SK-N-SH (cell line): ENCODE data around the gene ELMO2. TPM values are rescaled to one million over a fixed set of nuclear protein-coding genes. Genes with fewer than 3 reads are reported as not detected.

Experiments
- CTCF ChIA-PET: fragments of 300-600, 350-600 bp; formaldehyde crosslinking; extraction: SDS; loops from one replicate; lab custom pipeline; 2021; lab: Yijun Ruan, JAX
- POLR2A ChIA-PET: fragments of 350-600 bp; sonication (Branson Sonifier 250); formaldehyde crosslinking; extraction: SDS; loops from one replicate; lab custom pipeline; 2020; ENCODE audit warnings: antibody characterized with exemption, inconsistent platforms; lab: Yijun Ruan, JAX
- DNase-seq: peaks from one replicate; pipeline ENCODE4 v3.0.0; 2012
- H2AFZ ChIP-seq: fragments of 200-600 bp; sonication (generic); 2 replicates; pipeline ENCODE4 v1.8.1; 2016; ENCODE audit warnings: antibody characterized with exemption, mild to moderate bottlenecking, low read depth
- H3F3A ChIP-seq: fragments of 200-600 bp; sonication (generic); replicated peaks from 2 replicates; pipeline ENCODE3; 2016; ENCODE audit warnings: antibody characterized with exemption, mild to moderate bottlenecking; ENCODE audit not compliant: insufficient read depth
- H3K27ac ChIP-seq, 2 experiments: fragments of 200-500 bp in 1 of 2; fragments of 200-600 bp in 1 of 2; sonication (Bioruptor generic) in 1 of 2; sonication (generic), shearing (Covaris generic) in 1 of 2; 2 replicates each; pipeline versions ENCODE4 v1.5.1 to v1.6.1; 2014 to 2016; ENCODE audit warnings: low read depth in 2 of 2, inconsistent platforms in 1 of 2, low read length in 1 of 2, mild to moderate bottlenecking in 1 of 2, mixed read lengths in 1 of 2
- H3K27me3 ChIP-seq: fragments of 200-600 bp; sonication (generic), shearing (Covaris generic); 2 replicates; pipeline ENCODE4 v1.6.1; 2016; ENCODE audit warnings: mixed run types; ENCODE audit not compliant: insufficient read depth
- H3K36me3 ChIP-seq, 2 experiments: fragments of 200-500 bp in 1 of 2; fragments of 200-600 bp in 1 of 2; sonication (Bioruptor generic) in 1 of 2; sonication (generic) in 1 of 2; replicated peaks in 1 of 2; 2 replicates each; pipeline versions ENCODE3 to v1.5.1; 2014 to 2016; ENCODE audit warnings: low read length in 1 of 2, mild to moderate bottlenecking in 1 of 2; ENCODE audit not compliant: insufficient read depth in 2 of 2, control insufficient read depth in 1 of 2
- H3K4me1 ChIP-seq, 2 experiments: fragments of 200-500 bp in 1 of 2; fragments of 200-600 bp in 1 of 2; sonication (Bioruptor generic) in 1 of 2; sonication (generic), shearing (Covaris generic) in 1 of 2; 2 replicates each; pipeline versions ENCODE4 v1.5.1 to v1.6.1; 2014 to 2016; ENCODE audit warnings: low read depth in 1 of 2, low read length in 1 of 2, mixed run types in 1 of 2; ENCODE audit not compliant: insufficient read depth in 2 of 2, control insufficient read depth in 1 of 2
- H3K4me2 ChIP-seq: fragments of 200-600 bp; sonication (generic), shearing (Covaris generic); 2 replicates; pipeline ENCODE4 v1.6.1; 2017; ENCODE audit warnings: mixed run types
- H3K4me3 ChIP-seq, 2 experiments: fragments of 200-500 bp in 1 of 2; fragments of 200-600 bp in 1 of 2; sonication (Bioruptor generic) in 1 of 2; sonication (generic), shearing (Covaris generic) in 1 of 2; 2 replicates each; pipeline versions ENCODE4 v1.5.1 to v1.8.1; 2014 to 2016; ENCODE audit warnings: low read depth in 2 of 2, inconsistent platforms in 1 of 2, low read length in 1 of 2, mild to moderate bottlenecking in 1 of 2, mixed read lengths in 1 of 2, moderate library complexity in 1 of 2
- H3K79me2 ChIP-seq: fragments of 200-600 bp; sonication (generic); 2 replicates; pipeline ENCODE4 v1.8.1; 2017; ENCODE audit warnings: mild to moderate bottlenecking; ENCODE audit not compliant: insufficient read depth
- H3K9ac ChIP-seq: fragments of 200-600 bp; sonication (generic); 2 replicates; pipeline ENCODE4 v1.6.1; 2017; ENCODE audit warnings: mixed run types
- H3K9me2 ChIP-seq: fragments of 200-600 bp; sonication (generic); 2 replicates; pipeline ENCODE4 v1.6.1; 2017; ENCODE audit warnings: mixed run types
- H3K9me3 ChIP-seq: fragments of 200-600 bp; sonication (generic); 2 replicates; pipeline ENCODE4 v1.6.1; 2017; ENCODE audit warnings: mixed run types, mild to moderate bottlenecking, moderate library complexity
- H4K20me1 ChIP-seq: fragments of 200-600 bp; sonication (generic); 2 replicates; pipeline ENCODE4 v1.6.1; 2017; ENCODE audit warnings: mild to moderate bottlenecking, mixed run types; ENCODE audit not compliant: insufficient read depth
- ELF1 ChIP-seq: IDR thresholded peaks from 2 replicates; pipeline ENCODE4 v1.4.0; 2012
- EP300 ChIP-seq, 2 experiments: IDR thresholded peaks; 2 replicates each; pipeline versions ENCODE4 v1.4.0 to v1.6.1; 2012; ENCODE audit warnings: borderline replicate concordance in 1 of 2, low read depth in 1 of 2, low read length in 1 of 2
- EZH2phosphoT487 ChIP-seq: fragments of 200-600 bp; sonication (generic); IDR thresholded peaks from 2 replicates; pipeline ENCODE4 v1.6.1; 2017; ENCODE audit warnings: low read depth, mixed run types, mild to moderate bottlenecking, antibody characterized with exemption, moderate library complexity, borderline replicate concordance
- MAX ChIP-seq: IDR thresholded peaks from 2 replicates; pipeline ENCODE4 v1.4.0; 2012; ENCODE audit warnings: low read depth
- RAD21 ChIP-seq: IDR thresholded peaks from 2 replicates; pipeline ENCODE4 v1.6.1; 2012; ENCODE audit warnings: mild to moderate bottlenecking, low read length
- TEAD4 ChIP-seq: IDR thresholded peaks from 2 replicates; pipeline ENCODE4 v1.4.0; 2012; ENCODE audit warnings: mild to moderate bottlenecking, borderline replicate concordance; ENCODE audit not compliant: insufficient read depth
- USF1 ChIP-seq: IDR thresholded peaks from 2 replicates; pipeline ENCODE4 v1.4.0; 2012; ENCODE audit warnings: low read depth, borderline replicate concordance
- YY1 ChIP-seq: IDR thresholded peaks from 2 replicates; pipeline ENCODE4 v1.4.0; 2012; ENCODE audit warnings: low read depth, mild to moderate bottlenecking
- WGBS: methylation state at CpG from one replicate; pipeline ENCODE4 v1.1.6; 2017; ENCODE audit warnings: low lambda C conversion rate; 5-methylcytosine and 5-hydroxymethylcytosine counted together
- polyA plus RNA-seq, 3 experiments: library from polyadenylated mRNA; depleted of rRNA; stranded (reverse); fragments of >200 nt; gene quantifications; 2 replicates each; pipeline ENCODE4 v1.2.3, GENCODE V29; 2012
- TF ChIP-seq, protein P1 (sequence below): IDR thresholded peaks from 2 replicates; pipeline ENCODE4 v1.6.1; 2012; ENCODE audit warnings: mild to moderate bottlenecking, low read depth, low read length, moderate library complexity

The ELMO2 gene
- polyA plus RNA-seq, 1 of the 3 experiments (the other 2 are of a cell fraction) = 32.1 TPM

- Histone ChIP-seq H3K27me3 (no peaks in the 10 kb centered on the region; the same call in 1 of the 2 replicates), H3F3A (no peaks in the 10 kb centered on the region), H3K9ac (no peak overlapping the region), H3K36me3 (no peaks in the 10 kb centered on the region), H3K9me2 (no peaks in the 10 kb centered on the region), H3K4me2 (no peak overlapping the region), H3K79me2 (no peaks in the 10 kb centered on the region), H3K9me3 (no peaks in the 10 kb centered on the region), H2AFZ (no peak overlapping the region), H3K27ac (no peak overlapping the region), H4K20me1 (no peaks in the 10 kb centered on the region), H3K4me1 (no peaks in the 10 kb centered on the region), H3K4me3 (no peak overlapping the region)
- 24% methylated on average over 2 of the region's 2 CpGs for WGBS
- CTCF ChIA-PET = interaction anchor here (1.1 kb wide), 1 partner anchor 288 kb away, joined by 3 read pairs; no protein-coding TSS in a partner anchor
- POLR2A ChIA-PET = interaction anchor here (0.6 kb wide), 1 partner anchor 421 kb away, joined by 7 read pairs; no protein-coding TSS in a partner anchor
- no peak for DNase-seq
- TF ChIP-seq ELF1 (no peak), USF1 (no peak), EP300 (IDR thresholded peaks at IDR 0.05; ENCODE audit: borderline replicate concordance in 1 of 2, low read depth in 1 of 2, low read length in 1 of 2) (no peak), TEAD4 (no peak)
Observed at GRCh38 chr20:46416839-46417238, 10.4 kb upstream of the ELMO2 start.

- Histone ChIP-seq H3K9me2 (no peaks in the 10 kb centered on the region), H3K9me3 (no peaks in the 10 kb centered on the region), H3K79me2 (no peaks in the 10 kb centered on the region), H3K9ac (no peak overlapping the region), H4K20me1 (no peaks in the 10 kb centered on the region), H3K36me3 (no peaks in the 10 kb centered on the region), H2AFZ (no peak overlapping the region), H3K4me2 (no peak overlapping the region), H3F3A (no peaks in the 10 kb centered on the region), H3K4me1 (no peaks in the 10 kb centered on the region), H3K27ac (no peak overlapping the region), H3K27me3 (no peaks in the 10 kb centered on the region), H3K4me3 (no peak overlapping the region)
- POLR2A ChIA-PET = interaction anchor here (0.6 kb wide), 1 partner anchor 420 kb away, joined by 7 read pairs; no protein-coding TSS in a partner anchor
- CTCF ChIA-PET = interaction anchor here (1.1 kb wide), 1 partner anchor 288 kb away, joined by 3 read pairs; no protein-coding TSS in a partner anchor
- WGBS = 50% methylated on average over 3 of the region's 3 CpGs
- DNase-seq = no peak
- TF ChIP-seq MAX = no peak
- no peak for TF ChIP-seq EZH2phosphoT487
- TF ChIP-seq, protein P1, sequence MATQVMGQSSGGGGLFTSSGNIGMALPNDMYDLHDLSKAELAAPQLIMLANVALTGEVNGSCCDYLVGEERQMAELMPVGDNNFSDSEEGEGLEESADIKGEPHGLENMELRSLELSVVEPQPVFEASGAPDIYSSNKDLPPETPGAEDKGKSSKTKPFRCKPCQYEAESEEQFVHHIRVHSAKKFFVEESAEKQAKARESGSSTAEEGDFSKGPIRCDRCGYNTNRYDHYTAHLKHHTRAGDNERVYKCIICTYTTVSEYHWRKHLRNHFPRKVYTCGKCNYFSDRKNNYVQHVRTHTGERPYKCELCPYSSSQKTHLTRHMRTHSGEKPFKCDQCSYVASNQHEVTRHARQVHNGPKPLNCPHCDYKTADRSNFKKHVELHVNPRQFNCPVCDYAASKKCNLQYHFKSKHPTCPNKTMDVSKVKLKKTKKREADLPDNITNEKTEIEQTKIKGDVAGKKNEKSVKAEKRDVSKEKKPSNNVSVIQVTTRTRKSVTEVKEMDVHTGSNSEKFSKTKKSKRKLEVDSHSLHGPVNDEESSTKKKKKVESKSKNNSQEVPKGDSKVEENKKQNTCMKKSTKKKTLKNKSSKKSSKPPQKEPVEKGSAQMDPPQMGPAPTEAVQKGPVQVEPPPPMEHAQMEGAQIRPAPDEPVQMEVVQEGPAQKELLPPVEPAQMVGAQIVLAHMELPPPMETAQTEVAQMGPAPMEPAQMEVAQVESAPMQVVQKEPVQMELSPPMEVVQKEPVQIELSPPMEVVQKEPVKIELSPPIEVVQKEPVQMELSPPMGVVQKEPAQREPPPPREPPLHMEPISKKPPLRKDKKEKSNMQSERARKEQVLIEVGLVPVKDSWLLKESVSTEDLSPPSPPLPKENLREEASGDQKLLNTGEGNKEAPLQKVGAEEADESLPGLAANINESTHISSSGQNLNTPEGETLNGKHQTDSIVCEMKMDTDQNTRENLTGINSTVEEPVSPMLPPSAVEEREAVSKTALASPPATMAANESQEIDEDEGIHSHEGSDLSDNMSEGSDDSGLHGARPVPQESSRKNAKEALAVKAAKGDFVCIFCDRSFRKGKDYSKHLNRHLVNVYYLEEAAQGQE = no peak
- no peak for TF ChIP-seq TEAD4
- TF ChIP-seq YY1 = no peak
- peak; percentile 4; the same call in 1 of the 2 replicates for TF ChIP-seq RAD21
- TF ChIP-seq, all 33 proteins: peak for 1
Observed at GRCh38 chr20:46416421-46416820, 10.0 kb upstream of the ELMO2 start.
